CMK (cell line): ENCODE results near the gene SLCO4A1.

ENCODE experiments used
- DNase-seq: peaks from one replicate; pipeline ENCODE4 v3.0.0-alpha.2; 2010; ENCODE audit warnings: low read depth

The SLCO4A1 gene

DNA sequence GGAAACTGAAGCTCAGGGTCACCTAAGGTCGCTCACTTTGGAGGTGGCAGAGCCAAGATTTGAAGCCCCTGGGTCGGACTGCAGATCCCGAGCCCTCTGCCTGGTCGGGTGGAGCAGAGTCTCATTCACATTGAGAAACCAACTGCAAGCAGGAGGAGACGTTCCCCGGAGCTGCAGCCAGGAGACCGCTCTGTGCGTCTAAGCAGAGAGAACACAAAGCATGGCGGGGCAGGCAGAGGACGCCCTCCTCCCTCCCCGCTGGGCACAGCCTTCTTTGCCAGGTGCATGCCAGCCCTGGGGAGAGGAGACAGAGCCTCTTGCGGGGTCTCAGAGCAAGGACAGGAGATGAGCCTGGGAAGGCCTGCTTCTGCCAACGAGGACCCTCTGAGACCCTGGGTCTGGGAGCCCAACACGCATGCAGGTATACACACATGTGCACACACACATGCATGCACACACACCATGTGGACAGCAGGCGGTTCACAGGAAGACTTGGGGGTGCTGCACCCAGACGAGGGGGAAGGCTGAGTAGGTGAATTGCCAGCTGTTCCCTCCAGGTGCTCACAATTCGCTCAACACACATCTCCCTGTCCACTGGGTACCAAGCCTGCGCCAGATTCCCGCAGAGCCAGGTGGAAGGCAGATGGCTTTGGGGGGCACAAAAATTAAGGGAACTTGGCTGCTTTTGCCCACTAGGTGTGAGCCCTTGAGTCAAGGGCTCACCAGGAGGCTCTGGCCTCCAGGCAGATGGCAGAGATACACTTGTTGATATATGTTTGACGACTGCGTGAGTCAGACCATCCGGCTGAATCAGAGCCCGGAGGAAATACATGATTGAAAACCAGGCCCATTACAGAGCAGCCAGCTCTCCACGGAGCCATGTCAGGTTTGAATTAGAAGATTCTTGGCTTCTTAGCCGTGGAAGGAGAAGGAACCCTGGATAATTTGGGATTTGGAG, 60.9 kb downstream of the SLCO4A1 start:
- no peak for DNase-seq

GRCh38 chr20:62703853-62704228, 61.5 kb downstream of the SLCO4A1 start:
- DNase-seq: no peak

DNA sequence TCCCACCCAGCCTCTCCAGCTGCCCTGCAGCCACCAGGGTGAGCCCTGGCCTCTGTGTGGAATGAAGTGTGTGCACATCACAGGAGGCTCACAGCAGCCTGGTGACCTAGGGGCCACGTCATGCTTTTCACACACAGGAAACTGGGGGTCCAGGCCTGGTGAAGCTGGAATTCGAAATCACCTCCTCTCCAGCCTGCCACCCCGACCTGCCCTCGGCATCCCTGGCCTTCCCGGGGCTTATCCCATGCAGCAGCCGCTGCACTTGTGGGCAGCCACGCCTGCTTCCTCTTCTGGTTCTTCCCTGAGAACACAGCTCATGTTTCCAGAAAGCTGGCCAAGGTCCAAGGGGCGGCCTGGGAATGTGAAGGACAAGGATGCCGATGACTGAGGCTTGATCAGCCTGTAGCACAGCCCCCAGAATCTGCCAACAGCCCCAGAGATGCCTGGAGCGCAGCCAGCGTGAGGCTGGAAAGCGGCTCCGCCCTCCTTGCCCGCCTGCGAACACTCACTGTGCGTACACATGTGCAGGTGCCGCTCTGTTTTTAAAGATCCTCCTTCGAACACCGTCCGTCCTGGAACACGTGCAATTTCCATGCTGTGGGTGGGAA, 62.1 kb downstream of the SLCO4A1 start:
- DNase-seq: peak; percentile 49

- no peak for DNase-seq
These were observed 63.3 kb downstream of the SLCO4A1 start for GRCh38 chr20:62705627-62706026.

GRCh38 chr20:62706344-62706743, 64.0 kb downstream of the SLCO4A1 start:
- no peak for DNase-seq

GRCh38 chr20:62706857-62707256, 64.6 kb downstream of the SLCO4A1 start:
- DNase-seq: no peak

DNA sequence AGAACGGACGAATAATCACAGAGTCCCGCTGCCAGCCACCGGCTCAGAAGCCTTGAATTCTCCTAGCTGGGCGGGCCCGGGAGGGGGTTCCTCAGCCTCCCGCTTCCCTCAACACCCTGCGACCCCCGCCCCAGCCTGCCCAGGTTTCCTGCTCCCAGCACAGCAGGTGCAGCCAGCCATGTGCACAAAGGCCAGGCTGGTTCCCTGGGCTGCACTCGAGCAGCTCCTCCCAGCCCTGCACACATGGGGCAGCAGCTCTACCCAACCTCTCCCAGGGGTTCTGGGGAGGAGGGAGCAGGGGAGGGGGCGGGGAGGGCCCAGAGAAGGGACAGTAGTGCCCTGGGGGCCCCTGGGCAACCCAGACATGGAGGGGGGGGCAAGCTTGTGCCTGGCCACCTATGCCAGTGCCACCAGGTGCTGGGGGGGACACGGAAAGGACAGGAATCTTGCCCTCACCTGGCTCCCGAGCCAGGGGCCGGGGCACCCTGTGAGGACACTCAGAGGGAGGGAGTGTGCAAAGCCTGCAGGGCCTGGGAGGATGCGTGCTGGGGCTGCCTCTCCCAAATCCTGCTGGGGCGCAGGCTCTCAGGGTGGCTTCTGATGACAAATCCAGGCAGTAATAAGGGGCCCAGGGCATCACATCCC, 65.1 kb downstream of the SLCO4A1 start:
- no peak for DNase-seq

DNA sequence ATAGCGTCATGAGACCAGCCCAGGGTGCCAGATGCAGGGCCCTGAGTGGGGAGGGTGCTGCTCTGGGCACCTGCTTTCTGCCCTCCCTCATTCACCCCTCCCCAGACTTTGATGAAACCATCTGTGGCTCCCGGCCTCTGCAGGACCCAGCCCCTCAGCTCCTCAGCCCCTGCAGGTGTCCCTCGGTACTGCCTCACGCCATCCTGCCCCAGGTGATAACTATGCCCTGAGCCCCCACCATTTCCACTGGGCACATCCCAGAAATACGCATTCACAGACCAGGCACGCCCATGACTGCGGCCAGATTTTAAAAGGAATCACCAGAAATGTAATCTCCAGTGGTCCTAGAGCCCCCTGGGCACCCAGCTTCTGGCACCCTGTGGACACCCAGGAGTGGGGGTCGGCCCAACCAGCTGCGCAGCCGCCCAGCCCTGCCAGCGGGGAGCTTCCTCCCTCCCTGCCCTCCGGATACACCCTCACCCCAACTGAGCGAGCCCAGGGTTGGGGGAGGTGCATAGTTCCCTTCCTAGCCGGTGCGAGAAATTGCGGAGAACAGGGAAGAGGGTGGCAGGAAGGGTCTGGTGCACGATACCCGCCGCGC, 65.7 kb downstream of the SLCO4A1 start:
- DNase-seq: peak; percentile 56

DNA sequence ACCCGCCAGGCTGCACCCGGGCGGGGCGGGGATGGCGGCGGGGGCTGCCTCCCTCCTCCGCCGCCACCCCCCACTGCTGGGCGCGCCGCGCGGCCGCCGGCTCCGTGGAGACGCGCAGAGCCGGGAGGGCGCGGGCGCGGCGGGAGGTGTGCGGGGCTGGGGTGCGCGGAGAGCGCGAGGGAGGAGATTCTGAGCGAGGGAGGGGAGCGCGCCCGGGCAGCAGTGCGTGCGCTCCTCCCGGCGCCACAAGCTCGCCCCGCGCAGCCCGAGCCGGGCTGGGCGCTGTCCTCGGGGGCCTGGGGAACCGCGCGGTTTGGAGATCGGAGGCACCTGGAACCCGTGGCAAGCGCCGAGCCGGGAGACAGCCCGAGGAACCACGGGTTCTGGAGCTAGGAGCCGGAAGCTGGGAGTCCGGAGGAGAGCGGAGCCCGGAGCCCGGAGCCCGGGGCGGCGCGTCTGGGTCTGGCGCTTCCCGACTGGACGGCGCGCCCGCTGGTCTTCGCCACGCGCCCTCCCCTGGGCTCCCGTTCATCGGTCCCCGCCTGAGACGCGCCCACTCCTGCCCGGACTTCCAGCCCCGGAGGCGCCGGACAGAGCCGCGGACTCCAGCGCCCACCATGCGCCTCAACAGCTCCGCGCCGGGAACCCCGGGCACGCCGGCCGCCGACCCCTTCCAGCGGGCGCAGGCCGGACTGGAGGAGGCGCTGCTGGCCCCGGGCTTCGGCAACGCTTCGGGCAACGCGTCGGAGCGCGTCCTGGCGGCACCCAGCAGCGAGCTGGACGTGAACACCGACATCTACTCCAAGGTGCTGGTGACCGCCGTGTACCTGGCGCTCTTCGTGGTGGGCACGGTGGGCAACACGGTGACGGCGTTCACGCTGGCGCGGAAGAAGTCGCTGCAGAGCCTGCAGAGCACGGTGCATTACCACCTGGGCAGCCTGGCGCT, 66.6 kb downstream of the SLCO4A1 start, which contains the start of gene NTSR1:
Gene NTSR1, plus strand, starts transcription at position 246 of the 946 bp plus-strand sequence. Its CDS starts 372 bp downstream, at position 618.
- no peak for DNase-seq

DNA sequence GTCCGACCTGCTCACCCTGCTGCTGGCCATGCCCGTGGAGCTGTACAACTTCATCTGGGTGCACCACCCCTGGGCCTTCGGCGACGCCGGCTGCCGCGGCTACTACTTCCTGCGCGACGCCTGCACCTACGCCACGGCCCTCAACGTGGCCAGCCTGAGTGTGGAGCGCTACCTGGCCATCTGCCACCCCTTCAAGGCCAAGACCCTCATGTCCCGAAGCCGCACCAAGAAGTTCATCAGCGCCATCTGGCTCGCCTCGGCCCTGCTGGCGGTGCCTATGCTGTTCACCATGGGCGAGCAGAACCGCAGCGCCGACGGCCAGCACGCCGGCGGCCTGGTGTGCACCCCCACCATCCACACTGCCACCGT, 67.2 kb downstream of the SLCO4A1 start:
- DNase-seq: no peak

- DNase-seq: no peak
These were observed 68.0 kb downstream of the SLCO4A1 start for GRCh38 chr20:62710221-62710885.

GRCh38 chr20:62710886-62711702, 68.8 kb downstream of the SLCO4A1 start:
- peak; percentile 56 for DNase-seq

DNA sequence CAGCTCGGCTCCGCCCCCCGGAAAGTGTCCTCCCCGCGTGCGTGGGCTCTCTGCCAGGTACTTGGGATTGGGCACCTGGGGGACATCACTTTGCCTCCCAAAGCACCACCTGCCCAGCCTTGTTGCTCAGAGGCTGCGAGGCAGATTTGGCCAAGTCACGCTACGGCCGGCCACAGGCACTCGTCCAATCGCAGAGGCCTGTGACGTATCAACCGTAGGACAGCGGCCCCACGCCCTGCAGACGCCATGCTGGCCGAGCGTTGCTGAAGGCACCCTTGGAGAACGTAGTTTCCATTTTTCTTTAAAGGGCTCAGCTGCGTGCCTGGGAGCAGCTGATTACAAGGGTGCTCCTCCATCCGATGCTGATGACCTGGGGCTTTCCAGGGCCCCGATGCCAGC, 69.4 kb downstream of the SLCO4A1 start:
- no peak for DNase-seq

- DNase-seq: no peak
These were observed 70.3 kb downstream of the SLCO4A1 start for GRCh38 chr20:62712606-62713005.

- DNase-seq: no peak
These were observed 71.7 kb downstream of the SLCO4A1 start for GRCh38 chr20:62714006-62714405.

- DNase-seq: no peak
These were observed 72.5 kb downstream of the SLCO4A1 start for GRCh38 chr20:62714799-62715198.

GRCh38 chr20:62715201-62715600, 72.9 kb downstream of the SLCO4A1 start:
- DNase-seq: no peak

DNA sequence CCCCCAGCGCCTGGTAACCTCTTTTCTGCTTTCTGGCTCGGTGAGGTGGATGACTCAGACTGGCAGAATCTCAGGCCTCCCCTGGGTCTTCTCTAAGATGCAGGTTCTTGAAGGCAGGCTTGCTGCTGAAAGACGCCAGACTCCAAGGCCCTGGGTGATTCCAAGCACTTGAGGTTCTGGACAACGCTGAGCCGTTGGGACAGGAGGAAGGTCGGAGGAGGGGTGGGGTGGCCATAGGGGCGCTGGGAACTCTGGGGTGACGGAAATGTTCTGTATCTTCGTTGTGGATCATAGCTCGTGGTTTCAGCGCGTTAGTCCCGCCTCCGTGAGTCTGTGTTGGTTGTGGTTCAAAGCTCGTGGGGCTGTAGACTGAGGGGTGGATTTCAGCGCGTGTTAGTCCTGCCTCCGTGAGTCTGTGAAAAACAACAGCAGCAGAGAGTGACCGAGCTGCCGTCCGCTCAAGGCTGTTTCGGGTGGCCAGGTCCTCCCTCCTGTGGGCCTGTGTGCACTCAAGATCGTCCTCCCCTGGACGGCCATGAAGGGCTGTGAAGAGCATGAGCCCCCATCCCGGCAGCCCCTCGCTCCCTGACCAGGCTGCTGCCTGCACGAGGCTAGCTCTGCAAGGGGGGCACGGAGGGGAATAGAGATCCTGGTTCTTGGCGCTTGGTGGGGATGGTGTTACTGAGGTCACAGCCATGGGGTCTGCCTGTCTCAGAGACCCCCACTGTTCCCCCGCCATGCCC, 74.1 kb downstream of the SLCO4A1 start:
- DNase-seq: no peak

GRCh38 chr20:62716941-62717310, 74.6 kb downstream of the SLCO4A1 start:
- DNase-seq: no peak
